Hippocampal formation (tissue), 2 donors: Measurements from ENCODE around the gene PAQR4.

ENCODE experiments used
- DNase-seq, 2 donors: peaks; one replicate each; lab custom pipeline; 2025; lab: John Stamatoyannopoulos, UW

PAQR4 gene

GRCh38 chr16:3021449-3022207, 52.5 kb downstream of the PAQR4 start:
- DNase-seq, result no peak

DNA sequence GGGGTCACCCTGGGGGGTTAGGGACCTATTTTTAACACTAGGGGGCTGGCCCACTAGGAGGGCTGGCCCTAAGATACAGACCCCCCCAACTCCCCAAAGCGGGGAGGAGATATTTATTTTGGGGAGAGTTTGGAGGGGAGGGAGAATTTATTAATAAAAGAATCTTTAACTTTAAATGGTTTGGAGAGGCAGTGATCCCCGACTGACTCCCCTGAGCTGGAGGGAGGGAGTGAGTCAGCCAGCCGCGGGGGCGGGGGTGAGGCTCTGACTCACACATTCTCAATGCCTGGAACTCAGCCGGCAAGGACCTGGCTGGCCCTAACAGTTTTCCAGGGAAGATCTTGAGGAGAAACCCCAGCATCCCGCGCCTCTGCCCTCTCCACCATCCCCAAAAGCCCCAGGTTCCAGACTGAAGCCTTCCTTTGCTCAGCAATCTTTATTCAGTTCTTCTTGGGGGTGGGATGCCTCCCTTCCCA, 53.1 kb downstream of the PAQR4 start:
- DNase-seq, result no peak

GRCh38 chr16:3022684-3023414, 53.7 kb downstream of the PAQR4 start:
- no peak for DNase-seq
